Bronchial epithelial cell (primary cell): Measurements from ENCODE around the gene NSL1. TPM values are rescaled to one million over a fixed set of nuclear protein-coding genes. Genes with fewer than 3 reads are reported as not detected.
"Not testable (repeated sequence)": the region's sequence is repeated elsewhere in the genome, so short reads cannot be mapped to it uniquely, and the experiment has no call there.

Source experiments
- DNase-seq: peaks from one replicate; pipeline ENCODE4 v3.0.0-alpha.2; 2010; ENCODE audit warnings: low read depth
- FAIRE-seq: peaks from 2 replicates; lab custom pipeline; 2011; peaks lifted over from hg19 to GRCh38; lab: Jason Lieb, UNC
- H3K27me3 ChIP-seq: 2 replicates; pipeline ENCODE4 v1.5.1; 2011; ENCODE audit warnings: low read length; ENCODE audit not compliant: control insufficient read depth, insufficient read depth
- H3K36me3 ChIP-seq: 2 replicates; pipeline ENCODE4 v1.5.1; 2011; ENCODE audit warnings: low read length; ENCODE audit not compliant: control insufficient read depth, insufficient read depth
- H3K4me3 ChIP-seq: 2 replicates; pipeline ENCODE4 v1.5.1; 2011; ENCODE audit warnings: mild to moderate bottlenecking, low read depth, low read length, control low read depth
- CTCF ChIP-seq: IDR thresholded peaks from 2 replicates; pipeline ENCODE4 v1.5.1; 2011; ENCODE audit warnings: mild to moderate bottlenecking, moderate library complexity, low read length, control low read depth, inconsistent platforms; ENCODE audit not compliant: insufficient read depth, severe bottlenecking
- total RNA-seq: library from RNA; depleted of rRNA; stranded (reverse); fragments of >200 nt; gene quantifications from 2 replicates; pipeline ENCODE4 v1.2.1, GENCODE V29; 2014

NSL1 gene
- total RNA-seq, 1 donor from 2014 or later: 11.3 TPM

GRCh38 chr1:212716161-212716560 lies 75.4 kb downstream of the NSL1 start:
- Histone ChIP-seq H3K36me3 (no peaks in the 10 kb centered on the region), H3K4me3 (no peak overlapping the region), H3K27me3 (no peaks in the 10 kb centered on the region)
- DNase-seq (no peak), FAIRE-seq (no peak)
- TF ChIP-seq CTCF: no peak

- H3K36me3 ChIP-seq: no peaks in the 10 kb centered on the region
- no peaks in the 10 kb centered on the region for H3K27me3 ChIP-seq
- no peak for DNase-seq
- no peak for TF ChIP-seq CTCF
- FAIRE-seq: no peak
- no peak overlapping the region for H3K4me3 ChIP-seq
Observed at GRCh38 chr1:212713465-212714136, 78.0 kb downstream of the NSL1 start.

GRCh38 chr1:212712451-212713303 lies 78.9 kb downstream of the NSL1 start:
- Histone ChIP-seq H3K4me3 (no peak overlapping the region), H3K27me3 (no peaks in the 10 kb centered on the region), H3K36me3 (no peaks in the 10 kb centered on the region)
- TF ChIP-seq CTCF: no peak
- peak; percentile 48 for DNase-seq
- no peak for FAIRE-seq

GRCh38 chr1:212711974-212712373 lies 79.6 kb downstream of the NSL1 start:
- FAIRE-seq, H3K27me3 ChIP-seq, DNase-seq, H3K36me3 ChIP-seq, H3K4me3 ChIP-seq: not testable (repeated sequence)

- FAIRE-seq: no peak
- no peak for TF ChIP-seq CTCF
- H3K36me3 ChIP-seq: no peaks in the 10 kb centered on the region
- DNase-seq: no peak
- no peaks in the 10 kb centered on the region for H3K27me3 ChIP-seq
- no peak overlapping the region for H3K4me3 ChIP-seq
Observed at GRCh38 chr1:212710566-212710965, 81.0 kb downstream of the NSL1 start.

- no peak overlapping the region for H3K4me3 ChIP-seq
- no peak for FAIRE-seq
Observed at GRCh38 chr1:212703991-212704564, 87.5 kb downstream of the NSL1 start.

More at GRCh38 chr1:212703991-212704564, 87.5 kb downstream of the NSL1 start:
- no peak for DNase-seq
- Histone ChIP-seq H3K27me3 (peaks cover 14% of the 10 kb centered on the region), H3K36me3 (no peaks in the 10 kb centered on the region)
- TF ChIP-seq CTCF: no peak
